Neural progenitor cell (in vitro differentiated cells): Measurements from ENCODE around the gene KLHL35. TPM values are rescaled to one million over a fixed set of nuclear protein-coding genes. Genes with fewer than 3 reads are reported as not detected.

Source experiments
- DNase-seq: peaks from one replicate; pipeline ENCODE4 v3.0.0-alpha.2; 2016; ENCODE audit warnings: low spot score
- H2AFZ ChIP-seq: fragments of 200-600 bp; sonication (generic); replicated peaks from 2 replicates; pipeline ENCODE4 v1.6.1; 2016; ENCODE audit warnings: antibody characterized with exemption
- H3F3A ChIP-seq: fragments of 200-600 bp; sonication (generic); 2 replicates; pipeline ENCODE4 v1.6.1; 2016; ENCODE audit warnings: antibody characterized with exemption, low read depth
- H3K27ac ChIP-seq: fragments of 200-600 bp; sonication (generic); 2 replicates; pipeline ENCODE4 v1.5.1; 2016; ENCODE audit warnings: mild to moderate bottlenecking
- H3K27me3 ChIP-seq: fragments of 200-600 bp; sonication (generic); 2 replicates; pipeline ENCODE4 v1.6.1; 2016; ENCODE audit warnings: mild to moderate bottlenecking, moderate library complexity
- H3K36me3 ChIP-seq: fragments of 200-600 bp; sonication (generic); 2 replicates; pipeline ENCODE4 v1.5.1; 2016
- H3K4me1 ChIP-seq: fragments of 200-600 bp; sonication (generic); 2 replicates; pipeline ENCODE4 v1.6.1; 2016; ENCODE audit warnings: mixed run types
- H3K4me2 ChIP-seq: fragments of 200-600 bp; sonication (generic); 2 replicates; pipeline ENCODE4 v1.6.1; 2016
- H3K4me3 ChIP-seq: fragments of 200-600 bp; sonication (generic); 2 replicates; pipeline ENCODE4 v1.5.1; 2016
- H3K79me2 ChIP-seq: fragments of 200-600 bp; sonication (generic); 2 replicates; pipeline ENCODE4 v1.6.1; 2016; ENCODE audit warnings: low read depth
- H3K9ac ChIP-seq: fragments of 200-600 bp; sonication (generic); 2 replicates; pipeline ENCODE4 v1.6.1; 2016
- H3K9me3 ChIP-seq: fragments of 200-600 bp; sonication (generic); 2 replicates; pipeline ENCODE4 v1.5.1; 2016; ENCODE audit warnings: low read depth
- H4K20me1 ChIP-seq: fragments of 200-600 bp; sonication (generic); 2 replicates; pipeline ENCODE4 v1.6.1; 2016; ENCODE audit warnings: low read depth
- H3K27ac Mint-ChIP-seq: 3 replicates; pipeline ENCODE4 v1.8.0; 2021; ENCODE audit warnings: mixed read lengths
- H3K27me3 Mint-ChIP-seq: 2 replicates; pipeline ENCODE4 v1.8.0; 2022; ENCODE audit warnings: low read depth, mild to moderate bottlenecking, inconsistent platforms, moderate library complexity, mixed read lengths; ENCODE audit not compliant: insufficient read depth
- H3K36me3 Mint-ChIP-seq: 3 replicates; pipeline ENCODE4 v1.8.0; 2021; ENCODE audit warnings: mixed read lengths
- H3K4me1 Mint-ChIP-seq: 3 replicates; pipeline ENCODE4 v1.8.0; 2021; ENCODE audit warnings: mixed read lengths
- H3K4me3 Mint-ChIP-seq: 3 replicates; pipeline ENCODE4 v1.8.0; 2021; ENCODE audit warnings: mild to moderate bottlenecking, moderate library complexity, mixed read lengths
- H3K9me3 Mint-ChIP-seq: 3 replicates; pipeline ENCODE4 v1.8.0; 2020; ENCODE audit warnings: mixed read lengths
- CTCF ChIP-seq: fragments of 200-600 bp; sonication (generic); IDR thresholded peaks from 2 replicates; pipeline ENCODE4 v1.5.1; 2017; ENCODE audit warnings: antibody characterized with exemption, mild to moderate bottlenecking
- EZH2 ChIP-seq: fragments of 200-600 bp; sonication (generic); IDR thresholded peaks from 2 replicates; pipeline ENCODE4 v1.6.1; 2017; ENCODE audit warnings: antibody characterized with exemption, mild to moderate bottlenecking, moderate library complexity
- EZH2phosphoT487 ChIP-seq: fragments of 200-600 bp; sonication (generic); IDR thresholded peaks from 2 replicates; pipeline ENCODE4 v1.6.1; 2017; ENCODE audit warnings: antibody characterized with exemption
- total RNA-seq: library from RNA; depleted of rRNA; stranded (reverse); fragments of >200 nt; gene quantifications from 2 replicates; pipeline ENCODE4 v1.2.3, GENCODE V29; 2015; ENCODE audit warnings: low replicate concordance

The KLHL35 gene
- total RNA-seq, 1 donor from 2014 or later: 1.2 TPM

GRCh38 chr11:75439495-75440120 lies 6.6 kb upstream of the KLHL35 start:
- Mint-ChIP-seq H3K4me1 (peaks cover 6% of the 10 kb centered on the region), H3K9me3 (no peaks in the 10 kb centered on the region), H3K36me3 (no peaks in the 10 kb centered on the region), H3K27ac (no peak overlapping the region), H3K4me3 (no peak overlapping the region), H3K27me3 (peaks cover 6% of the 10 kb centered on the region)
- Histone ChIP-seq H3K9ac (no peak overlapping the region), H3K4me2 (no peak overlapping the region), H3K9me3 (no peaks in the 10 kb centered on the region), H3K79me2 (no peaks in the 10 kb centered on the region), H4K20me1 (no peaks in the 10 kb centered on the region), H3K4me1 (no peaks in the 10 kb centered on the region), H3F3A (no peaks in the 10 kb centered on the region), H3K36me3 (no peaks in the 10 kb centered on the region), H3K27me3 (no peaks in the 10 kb centered on the region), H3K27ac (no peak overlapping the region), H3K4me3 (no peak overlapping the region), H2AFZ (no peak overlapping the region)
- TF ChIP-seq CTCF (no peak), EZH2 (no peak), EZH2phosphoT487 (no peak)
- no peak for DNase-seq

- DNase-seq: no peak
- no peak overlapping the region for H2AFZ ChIP-seq
- H3K4me2 ChIP-seq: no peak overlapping the region
- no peaks in the 10 kb centered on the region for H3K27me3 ChIP-seq
- no peak overlapping the region for H3K9ac ChIP-seq
- no peaks in the 10 kb centered on the region for H3K36me3 ChIP-seq
- no peak overlapping the region for H3K27ac ChIP-seq
- no peaks in the 10 kb centered on the region for H3K79me2 ChIP-seq
- Mint-ChIP-seq H3K4me3 (no peak overlapping the region), H3K4me1 (peaks cover 6% of the 10 kb centered on the region), H3K27ac (peak overlapping the region; percentile 9), H3K27me3 (peaks cover 6% of the 10 kb centered on the region), H3K9me3 (no peaks in the 10 kb centered on the region), H3K36me3 (no peaks in the 10 kb centered on the region)
- no peaks in the 10 kb centered on the region for H3K4me1 ChIP-seq
- no peaks in the 10 kb centered on the region for H3F3A ChIP-seq
- H4K20me1 ChIP-seq: no peaks in the 10 kb centered on the region
- H3K9me3 ChIP-seq: no peaks in the 10 kb centered on the region
- no peak for TF ChIP-seq EZH2
- no peak overlapping the region for H3K4me3 ChIP-seq
Observed at GRCh38 chr11:75439026-75439425, 6.0 kb upstream of the KLHL35 start.

GRCh38 chr11:75437966-75438659 lies 5.1 kb upstream of the KLHL35 start:
- Histone ChIP-seq H4K20me1 (no peaks in the 10 kb centered on the region), H3K4me1 (peaks cover 7% of the 10 kb centered on the region), H3K36me3 (no peaks in the 10 kb centered on the region), H3K9ac (no peak overlapping the region), H2AFZ (no peak overlapping the region), H3K27me3 (peaks cover 7% of the 10 kb centered on the region), H3K4me3 (no peak overlapping the region), H3K27ac (no peak overlapping the region), H3F3A (no peaks in the 10 kb centered on the region), H3K79me2 (no peaks in the 10 kb centered on the region), H3K4me2 (no peak overlapping the region), H3K9me3 (no peaks in the 10 kb centered on the region)
- TF ChIP-seq CTCF (no peak), EZH2 (no peak), EZH2phosphoT487 (no peak)
- Mint-ChIP-seq H3K27ac (peak overlapping the region; percentile 72), H3K9me3 (no peaks in the 10 kb centered on the region), H3K4me1 (peaks cover 14% of the 10 kb centered on the region), H3K27me3 (peaks cover 6% of the 10 kb centered on the region), H3K4me3 (no peak overlapping the region), H3K36me3 (no peaks in the 10 kb centered on the region)
- DNase-seq: no peak

GRCh38 chr11:75436806-75437205 lies 3.8 kb upstream of the KLHL35 start:
- Histone ChIP-seq H3F3A (peaks cover 9% of the 10 kb centered on the region), H3K27me3 (peaks cover 20% of the 10 kb centered on the region), H2AFZ (no peak overlapping the region), H3K36me3 (no peaks in the 10 kb centered on the region), H3K4me2 (no peak overlapping the region), H3K27ac (no peak overlapping the region), H3K4me1 (peaks cover 17% of the 10 kb centered on the region), H4K20me1 (peaks cover 3% of the 10 kb centered on the region), H3K9ac (no peak overlapping the region), H3K9me3 (no peaks in the 10 kb centered on the region), H3K4me3 (no peak overlapping the region), H3K79me2 (no peaks in the 10 kb centered on the region)
- H3K36me3 Mint-ChIP-seq: no peaks in the 10 kb centered on the region
- H3K9me3 Mint-ChIP-seq: no peaks in the 10 kb centered on the region
- TF ChIP-seq EZH2 (no peak), CTCF (no peak)
- H3K4me3 Mint-ChIP-seq: no peak overlapping the region
- peaks cover 23% of the 10 kb centered on the region for H3K4me1 Mint-ChIP-seq
- no peak for DNase-seq
- H3K27me3 Mint-ChIP-seq: peaks cover 18% of the 10 kb centered on the region
- no peak overlapping the region for H3K27ac Mint-ChIP-seq
